Heart right ventricle (tissue), 16 donors: ENCODE data around the gene TAP2. TPM values are rescaled to one million over a fixed set of nuclear protein-coding genes. Genes with fewer than 3 reads are reported as not detected.

Experiments used
- ATAC-seq, 8 donors: fragments of 200-7000 bp; cut with Tn5 transposase; one replicate each; pipeline ENCODE4 v1.9.1; 2020; ENCODE audit warnings: mild to moderate bottlenecking in 8 of 8, moderate library complexity in 8 of 8, moderate number of reproducible peaks in 1 of 8
- DNase-seq, 2 donors: peaks; one replicate each; pipeline ENCODE4 v3.0.0-alpha.2; 2020
- H3K27ac ChIP-seq, 10 donors: fragments of 200-600 bp; sonication (generic) in 2 of 10; one replicate each; pipeline versions ENCODE4 v1.5.0 to v1.8.0; 2020 to 2022; ENCODE audit warnings: mild to moderate bottlenecking in 3 of 10
- H3K27me3 ChIP-seq, 7 donors: fragments of 200-600 bp; one replicate each; pipeline ENCODE4 v1.8.0; 2021 to 2022; ENCODE audit warnings: mild to moderate bottlenecking in 2 of 7
- H3K36me3 ChIP-seq, 9 donors: fragments of 200-600 bp; sonication (generic) in 1 of 9; one replicate each; pipeline versions ENCODE4 v1.5.0 to v1.8.0; 2020 to 2022; ENCODE audit warnings: mild to moderate bottlenecking in 2 of 9
- H3K4me1 ChIP-seq, 9 donors: fragments of 200-600 bp; sonication (generic) in 1 of 9; one replicate each; pipeline versions ENCODE4 v1.5.0 to v1.8.0; 2020 to 2022; ENCODE audit warnings: mild to moderate bottlenecking in 4 of 9
- H3K4me3 ChIP-seq, 10 donors: fragments of 200-600 bp; sonication (generic) in 2 of 10; one replicate each; pipeline versions ENCODE4 v1.5.0 to v1.8.0; 2020 to 2022; ENCODE audit warnings: mild to moderate bottlenecking in 7 of 10, moderate library complexity in 2 of 10
- H3K9me3 ChIP-seq, 11 donors: fragments of 200-600 bp in 10 of 11; sonication (generic) in 2 of 11; one replicate each; pipeline versions ENCODE4 v1.5.0 to v1.8.0; 2013 to 2022; ENCODE audit warnings: mild to moderate bottlenecking in 2 of 11, control low read depth in 1 of 11, moderate library complexity in 1 of 11
- CTCF ChIP-seq, 9 donors: fragments of 200-600 bp; sonication (generic) in 2 of 9; IDR thresholded peaks; one replicate each; pipeline versions ENCODE4 v1.5.0 to v1.8.0; 2021 to 2022; ENCODE audit warnings: antibody characterized with exemption in 9 of 9, mild to moderate bottlenecking in 5 of 9, moderate library complexity in 1 of 9
- WGBS, 2 donors: extraction: QIAGEN DNeasy Blood & Tissue Kit; methylation state at CpG; one replicate each; pipeline ENCODE4 v1.1.7; 2013; ENCODE audit warnings: inconsistent platforms in 1 of 2; 5-methylcytosine and 5-hydroxymethylcytosine counted together
- intact Hi-C, 10 donors: fragments of 100-400 bp; cut with DNase I; formaldehyde crosslinking; loops; one replicate each; pipeline versions ENCODE4 v1.11.1 to v1.14.2; 2022
- polyA plus RNA-seq, 2 donors: library from polyadenylated mRNA; stranded (reverse); fragments of 200-250 nt; gene quantifications; one replicate each; pipeline ENCODE4 v1.2.3, GENCODE V29; 2013
- total RNA-seq, 10 donors: library from RNA; stranded (reverse); fragmentation: NEBNext Ultra II Directional in 3 of 10; extraction: Animal tissue kit (Norgen Biotek cat#: 25700) in 3 of 10; gene quantifications; one replicate each; pipeline versions ENCODE4 v1.2.1 to v1.2.4, GENCODE V29; 2021 to 2023
- donor health status: Arrhythmogenic right ventricular cardiomyopathy.
- donor health status: ischemic (EF 13 %, LVEDD 7.1; RV severe dilation, severe dysfunction).
- donor health status: healthy with polysubstance abuse.
- donor health status: DM: no; HTN: yes; CAD: no.
- donor health status: DM: no; HTN: no; CAD: no.
- donor health status: ischemic (EF 25% LVEDD 6.9; RV normal size, moderate dysfunction).
- donor health status: ischemic (EF 25% LVEDD 5.7; RV mildly dilated, moderate dysfunction).
- donor health status: healthy.
- donor health status: DM: yes; HTN: yes; CAD: no.
- donor health status: Ischemic cardiomyopathy.
- donor health status: ischemic (EF 35%, LVEDD 5.7; RV mildly dilated, moderate dysfunction).
- donor health status: nonischemic (EF 11% LVEDD 7.7; RV severe dilation, severe dysfunction).
- donor health status: DM: yes; HTN: yes; CAD: no.
- donor health status: PGD.
- donor health status: ischemic (EF 29% LVEDD 5.4; RV normal size, mild dysfunction).
- donor health status: nonischemic (EF 23%, LVEDD 6.1; RV moderate dilation, normal function).

TAP2 gene
- total and polyA plus RNA-seq, 12 donors = 8.8 to 92.1 (median 13.5) TPM

DNA sequence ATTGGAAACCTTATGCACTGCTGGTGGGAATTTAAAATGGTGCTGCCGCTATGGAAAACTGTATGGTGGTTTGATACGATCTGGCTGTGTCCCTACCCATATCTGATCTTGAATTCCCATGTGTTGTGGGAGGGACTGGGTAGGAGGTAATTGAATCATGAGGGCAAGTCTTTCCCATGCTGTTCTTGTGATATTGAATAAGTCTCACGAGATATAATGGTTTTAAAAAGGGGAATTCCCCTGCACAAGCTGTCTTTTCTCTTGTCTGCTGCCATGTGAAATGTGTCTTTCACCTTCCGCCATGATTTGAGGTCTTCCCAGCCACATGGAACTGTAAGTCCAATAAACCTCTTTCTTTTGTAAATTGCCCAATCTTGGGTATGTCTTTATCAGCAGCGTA, 4.9 kb downstream of the TAP2 start:
- H3K36me3 ChIP-seq = peaks cover 0 to 83% (median 16%) of the 10 kb centered on the region in 9 donors
- H3K27ac ChIP-seq = no peak overlapping the region
- no peaks in the 10 kb centered on the region for H3K9me3 ChIP-seq
- DNase-seq = no peak
- intact Hi-C loops = loop anchor here in 2 of 10 donors (5.0 kb wide), 2 partner anchors 34 to 39 kb away; no protein-coding TSS in a partner anchor
- H3K27me3 ChIP-seq = no peaks in the 10 kb centered on the region
- no peak overlapping the region for H3K4me3 ChIP-seq
- no peak for TF ChIP-seq CTCF (IDR thresholded peaks at IDR 0.05)
- H3K4me1 ChIP-seq = peaks cover 0 to 24% (median 12%) of the 10 kb centered on the region in 9 donors
- ATAC-seq = no peak
- WGBS, 2 donors = 76 to 87% methylated on average over 5 of the region's 5 CpGs

- TF ChIP-seq CTCF (IDR thresholded peaks at IDR 0.05) = no peak
- H3K27me3 ChIP-seq = no peaks in the 10 kb centered on the region
- no peak overlapping the region for H3K27ac ChIP-seq
- intact Hi-C loops = loop anchor here in 2 of 10 donors (5.0 kb wide), 2 partner anchors 35 to 40 kb away; no protein-coding TSS in a partner anchor
- no peak overlapping the region for H3K4me3 ChIP-seq
- H3K9me3 ChIP-seq = no peaks in the 10 kb centered on the region
- 68 to 75% methylated on average over 13 of the region's 13 CpGs for WGBS, 2 donors
- ATAC-seq (peak in 2 of 8 donors; percentile 11 to 27), DNase-seq (no peak)
- peaks cover 0 to 93% (median 16%) of the 10 kb centered on the region in 9 donors for H3K36me3 ChIP-seq
- H3K4me1 ChIP-seq = peaks cover 0 to 20% (median 6%) of the 10 kb centered on the region in 9 donors
Measured at GRCh38 chr6:32832535-32832934, 6.0 kb downstream of the TAP2 start.

DNA sequence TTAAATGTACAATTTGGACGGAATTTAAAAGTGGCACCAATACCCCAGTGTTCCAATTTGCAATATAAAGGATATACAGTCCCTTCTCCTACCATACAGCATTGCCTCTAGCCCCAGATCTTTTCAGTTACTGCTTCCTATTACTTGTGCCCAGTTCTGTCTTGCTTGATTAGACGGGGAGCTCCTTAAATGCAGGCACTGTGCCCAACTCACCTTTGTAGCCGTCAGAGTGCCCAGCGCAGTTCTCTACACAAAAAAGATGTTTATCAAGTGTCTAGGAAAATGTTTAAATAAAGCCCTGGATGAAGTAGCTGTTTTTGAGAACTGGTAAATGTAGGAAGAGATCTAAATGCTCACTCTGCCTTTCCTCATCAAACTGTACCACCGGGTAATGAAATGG, 7.6 kb downstream of the TAP2 start:
- 86 to 96% methylated on average over 5 of the region's 5 CpGs for WGBS, 2 donors
- Histone ChIP-seq H3K36me3 (peaks cover 0 to 92% (median 16%) of the 10 kb centered on the region in 9 donors), H3K4me1 (peaks cover 0 to 18% (median 0%) of the 10 kb centered on the region in 9 donors), H3K4me3 (no peak overlapping the region), H3K27me3 (no peaks in the 10 kb centered on the region), H3K27ac (no peak overlapping the region), H3K9me3 (no peaks in the 10 kb centered on the region)
- no peak for DNase-seq
- no peak for ATAC-seq
- intact Hi-C loops = loop anchor here in 2 of 10 donors (5.0 kb wide), 2 partner anchors 36 to 41 kb away; no protein-coding TSS in a partner anchor
- no peak for TF ChIP-seq CTCF (IDR thresholded peaks at IDR 0.05)

GRCh38 chr6:32830017-32830416, 8.5 kb downstream of the TAP2 start:
- Histone ChIP-seq H3K4me3 (no peak overlapping the region), H3K27ac (no peak overlapping the region), H3K9me3 (no peaks in the 10 kb centered on the region), H3K36me3 (peaks cover 0 to 83% (median 16%) of the 10 kb centered on the region in 9 donors), H3K27me3 (no peaks in the 10 kb centered on the region), H3K4me1 (peaks cover 0 to 22% (median 0%) of the 10 kb centered on the region in 9 donors)
- intact Hi-C loops = loop anchor here in 2 of 10 donors (5.0 kb wide), 2 partner anchors 37 to 42 kb away; no protein-coding TSS in a partner anchor
- WGBS, 2 donors = 92 to 93% methylated on average over 5 of the region's 5 CpGs
- ATAC-seq (no peak), DNase-seq (no peak)
- no peak for TF ChIP-seq CTCF (IDR thresholded peaks at IDR 0.05)
